Measurements from ENCODE around the gene SUPT6H. TPM values are rescaled to one million over a fixed set of nuclear protein-coding genes. Genes with fewer than 3 reads are reported as not detected.
A peak's percentile ranks its signal among the peaks of the same experiment; 100 is the strongest.

Gene SUPT6H
- 46.8 and 60.5 TPM in 2 replicates for total RNA-seq (ENCODE audit: low replicate concordance)

- TF ChIP-seq, protein P1, sequence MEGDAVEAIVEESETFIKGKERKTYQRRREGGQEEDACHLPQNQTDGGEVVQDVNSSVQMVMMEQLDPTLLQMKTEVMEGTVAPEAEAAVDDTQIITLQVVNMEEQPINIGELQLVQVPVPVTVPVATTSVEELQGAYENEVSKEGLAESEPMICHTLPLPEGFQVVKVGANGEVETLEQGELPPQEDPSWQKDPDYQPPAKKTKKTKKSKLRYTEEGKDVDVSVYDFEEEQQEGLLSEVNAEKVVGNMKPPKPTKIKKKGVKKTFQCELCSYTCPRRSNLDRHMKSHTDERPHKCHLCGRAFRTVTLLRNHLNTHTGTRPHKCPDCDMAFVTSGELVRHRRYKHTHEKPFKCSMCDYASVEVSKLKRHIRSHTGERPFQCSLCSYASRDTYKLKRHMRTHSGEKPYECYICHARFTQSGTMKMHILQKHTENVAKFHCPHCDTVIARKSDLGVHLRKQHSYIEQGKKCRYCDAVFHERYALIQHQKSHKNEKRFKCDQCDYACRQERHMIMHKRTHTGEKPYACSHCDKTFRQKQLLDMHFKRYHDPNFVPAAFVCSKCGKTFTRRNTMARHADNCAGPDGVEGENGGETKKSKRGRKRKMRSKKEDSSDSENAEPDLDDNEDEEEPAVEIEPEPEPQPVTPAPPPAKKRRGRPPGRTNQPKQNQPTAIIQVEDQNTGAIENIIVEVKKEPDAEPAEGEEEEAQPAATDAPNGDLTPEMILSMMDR (IDR thresholded peaks at IDR 0.05; ENCODE audit: insufficient read depth, low read length), result no peak
- peak; percentile 85 for DNase-seq (ENCODE audit: low read depth)
- peak within 1 kb of the TSS; percentile 97 for H3K4me3 ChIP-seq (ENCODE audit: low read depth, low read length)
Observed at GRCh38 chr17:28661635-28662526, at the start of gene SUPT6H, which contains the start of gene SDF2. Gene SUPT6H, plus strand, starts transcription at chr17:28662205. Its CDS starts 11,197 bp downstream, at chr17:28673402. Gene SDF2, minus strand, starts transcription at chr17:28661906. Its CDS starts 30 bp downstream, at chr17:28661876.

DNA sequence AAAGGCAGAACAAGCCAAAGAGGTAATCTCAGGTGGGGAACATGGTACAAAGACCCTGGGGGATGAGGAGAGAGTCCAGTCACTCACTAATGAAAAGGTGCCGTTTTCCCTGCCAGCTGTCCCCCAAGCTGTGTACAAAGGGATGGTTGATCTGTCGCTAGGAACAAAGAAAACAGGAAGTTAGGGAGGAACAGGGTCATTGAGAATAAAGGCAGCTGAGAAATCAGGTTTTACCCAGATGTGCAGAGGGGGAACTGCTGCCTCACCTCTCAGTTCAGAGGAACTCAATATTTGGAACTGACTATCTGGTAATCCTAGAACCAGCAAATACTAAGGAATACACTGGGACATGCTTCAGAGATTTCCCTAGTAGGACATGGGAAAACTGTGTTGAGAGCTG, 49.5 kb upstream of the SUPT6H start:
- no peak overlapping the region for H3K4me3 ChIP-seq (ENCODE audit: low read depth, low read length)
- no peak for DNase-seq (ENCODE audit: low read depth)
- TF ChIP-seq, protein P1 (IDR thresholded peaks at IDR 0.05; ENCODE audit: insufficient read depth, low read length), result no peak

DNA sequence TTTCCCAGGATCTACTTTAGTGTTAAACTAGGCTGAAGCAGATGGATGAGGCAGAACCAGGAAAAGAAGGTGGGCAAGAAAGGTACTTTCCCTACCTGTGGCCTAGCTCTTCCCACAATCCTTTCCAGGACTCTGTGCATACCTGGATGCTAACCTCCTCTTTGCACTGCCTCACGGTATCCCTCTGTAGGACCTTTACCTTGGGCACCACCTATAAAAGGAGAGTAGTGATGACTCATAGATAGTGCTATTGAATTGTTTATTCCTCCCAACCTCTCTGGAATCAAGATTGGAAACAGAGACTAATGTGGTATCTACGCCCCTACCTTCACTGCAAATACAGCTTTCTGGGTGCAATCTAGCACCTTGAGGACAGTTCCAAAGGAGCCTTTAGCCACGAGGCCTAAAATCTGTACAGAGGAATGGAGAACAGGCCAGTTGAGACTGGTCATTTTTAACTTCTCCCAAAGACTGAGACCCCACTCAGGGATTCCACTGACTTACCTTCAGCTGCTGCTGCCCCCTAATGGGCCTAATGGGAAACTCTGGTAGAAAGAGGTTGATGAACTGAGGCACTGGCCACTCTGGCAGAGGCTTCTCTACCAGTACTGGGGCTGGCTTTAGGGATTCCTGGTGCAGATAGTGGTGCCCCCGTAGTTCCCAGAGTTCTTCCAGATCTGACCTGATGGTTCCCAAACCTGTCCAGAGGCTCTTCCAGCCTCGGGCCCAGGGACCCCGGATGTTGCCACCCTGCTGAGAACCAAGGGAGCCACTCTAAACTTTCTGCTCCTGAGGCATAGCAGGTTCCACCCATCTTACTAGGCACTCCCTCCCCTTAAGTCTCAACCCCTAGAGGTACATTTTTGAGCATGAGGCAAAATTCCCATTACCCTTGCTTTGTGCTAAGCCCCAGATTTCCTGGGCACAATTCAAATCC, 48.8 kb upstream of the SUPT6H start:
- peak; percentile 39 for DNase-seq (ENCODE audit: low read depth)
- TF ChIP-seq, protein P1 (IDR thresholded peaks at IDR 0.05; ENCODE audit: insufficient read depth, low read length), result peak; percentile 75
- H3K4me3 ChIP-seq (ENCODE audit: low read depth, low read length), result no peak overlapping the region

DNA sequence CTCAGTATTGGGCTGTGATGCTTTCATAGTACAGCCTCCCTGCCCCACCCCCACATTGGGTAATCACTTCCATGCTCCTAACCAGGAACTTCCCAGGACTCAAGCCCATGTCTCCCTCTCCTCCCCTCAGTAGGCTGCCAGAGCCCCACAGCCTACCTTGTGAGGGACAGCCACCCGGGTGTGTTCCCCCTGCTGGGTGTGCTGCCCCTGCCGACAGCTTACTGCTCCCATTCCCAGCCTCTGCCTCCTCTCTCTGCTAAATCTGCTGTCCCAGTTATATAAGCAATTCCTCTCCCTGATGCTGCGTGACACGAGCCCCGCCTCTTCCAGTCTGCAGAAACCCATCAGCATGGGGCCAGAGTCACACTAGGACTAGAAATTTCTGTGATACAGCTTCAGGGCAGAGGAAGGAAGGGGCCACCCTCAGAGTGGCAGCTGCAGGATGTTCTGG, 48.0 kb upstream of the SUPT6H start, which contains the start of gene RSKR:
TSS of gene RSKR (minus strand) at position 255 of the 451 bp plus-strand sequence. CDS start at position 231, 24 bp downstream.
- TF ChIP-seq, protein P1 (IDR thresholded peaks at IDR 0.05; ENCODE audit: insufficient read depth, low read length), result no peak

DNA sequence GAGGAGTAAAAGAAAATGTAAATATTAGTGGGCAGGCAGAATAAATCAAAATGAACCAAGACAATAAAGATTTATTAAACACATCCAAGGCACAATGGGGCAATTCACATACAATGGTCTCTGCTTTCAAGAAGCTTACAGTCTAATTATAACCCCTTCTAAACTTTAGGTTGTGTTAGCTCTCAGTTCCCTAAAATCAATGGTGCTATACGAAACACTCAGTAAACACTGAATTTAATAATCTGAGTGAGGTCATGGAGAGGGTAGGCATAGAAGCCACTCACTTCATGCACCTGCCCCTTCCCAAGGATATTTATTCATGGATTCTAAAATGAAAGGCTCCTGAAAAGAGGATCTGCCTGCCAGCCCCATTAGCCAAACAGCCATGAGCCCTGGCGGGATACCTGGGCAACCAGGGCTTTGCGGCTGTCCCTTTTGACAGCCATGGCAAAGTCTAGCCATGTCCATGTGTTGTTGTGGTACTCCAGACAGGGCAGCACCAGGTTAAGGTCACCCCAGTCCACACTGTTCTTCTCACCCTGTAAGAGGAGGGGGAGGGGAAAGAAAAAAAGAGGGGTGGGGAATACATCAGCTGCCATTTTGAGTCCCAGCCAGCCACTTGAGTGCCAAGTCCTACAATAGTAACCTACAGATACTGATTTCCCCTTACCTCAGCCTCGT, 46.6 kb upstream of the SUPT6H start:
- TF ChIP-seq, protein P1 (IDR thresholded peaks at IDR 0.05; ENCODE audit: insufficient read depth, low read length), result no peak
- H3K4me3 ChIP-seq (ENCODE audit: low read depth, low read length), result no peak overlapping the region
- DNase-seq (ENCODE audit: low read depth), result no peak

More for the DNA sequence above, 48.0 kb upstream of the SUPT6H start, which contains the start of gene RSKR:
- DNase-seq (ENCODE audit: low read depth), result no peak
- no peak within 1 kb of the TSS for H3K4me3 ChIP-seq (ENCODE audit: low read depth, low read length)

DNA sequence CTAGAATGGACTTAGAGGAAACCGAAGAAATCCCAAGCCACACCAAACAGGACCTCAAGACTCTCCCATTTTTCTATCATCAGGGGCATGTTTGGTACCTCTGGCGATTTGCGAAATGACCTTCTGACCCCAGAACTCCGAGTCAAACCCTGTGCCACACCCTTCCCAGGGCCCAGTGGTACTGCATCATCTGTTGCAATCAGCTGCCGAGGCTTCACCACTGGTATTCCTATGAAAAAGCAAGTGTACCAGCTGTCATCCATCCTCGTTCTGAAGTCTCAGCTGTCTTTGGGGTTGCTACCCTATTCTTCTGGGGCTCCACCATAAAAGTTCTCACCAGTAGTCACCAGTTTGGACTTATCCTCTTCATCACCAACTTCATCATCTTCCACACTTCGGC, 45.7 kb upstream of the SUPT6H start:
- TF ChIP-seq, protein P1 (IDR thresholded peaks at IDR 0.05; ENCODE audit: insufficient read depth, low read length), result no peak
- H3K4me3 ChIP-seq (ENCODE audit: low read depth, low read length), result no peak overlapping the region
- DNase-seq (ENCODE audit: low read depth), result no peak

Measured in fibroblast of the aortic adventitia (primary cell).